ENCODE data around the gene NFIA.

NFIA gene

GRCh38 chr1:61370177-61370912, 288.0 kb downstream of the NFIA start:
- DNase-seq (ENCODE audit: low spot score): no peak

- DNase-seq (ENCODE audit: low spot score): no peak
Observed at GRCh38 chr1:61370913-61371279, 288.5 kb downstream of the NFIA start.

- no peak for DNase-seq (ENCODE audit: low spot score)
Observed at GRCh38 chr1:61372944-61373343, 290.6 kb downstream of the NFIA start.

- no peak for DNase-seq (ENCODE audit: low spot score)
Observed at GRCh38 chr1:61374156-61374555, 291.8 kb downstream of the NFIA start.

- DNase-seq (ENCODE audit: low spot score): no peak
Observed at GRCh38 chr1:61375082-61375880, 292.9 kb downstream of the NFIA start.

- no peak for DNase-seq (ENCODE audit: low spot score)
Observed at GRCh38 chr1:61376151-61376550, 293.8 kb downstream of the NFIA start.

- DNase-seq (ENCODE audit: low spot score): no peak
Observed at GRCh38 chr1:61377242-61377958, 295.0 kb downstream of the NFIA start.

GRCh38 chr1:61378494-61379180, 296.3 kb downstream of the NFIA start:
- DNase-seq (ENCODE audit: low spot score): no peak

- DNase-seq (ENCODE audit: low spot score): no peak
Observed at GRCh38 chr1:61379693-61380092, 297.3 kb downstream of the NFIA start.

GRCh38 chr1:61380561-61380960, 298.2 kb downstream of the NFIA start:
- DNase-seq (ENCODE audit: low spot score): no peak

GRCh38 chr1:61386323-61386722, 304.0 kb downstream of the NFIA start:
- DNase-seq (ENCODE audit: low spot score): no peak

GRCh38 chr1:61386770-61387169, 304.4 kb downstream of the NFIA start:
- DNase-seq (ENCODE audit: low spot score): no peak

GRCh38 chr1:61387829-61388228, 305.5 kb downstream of the NFIA start:
- no peak for DNase-seq (ENCODE audit: low spot score)

GRCh38 chr1:61388566-61388965, 306.2 kb downstream of the NFIA start:
- DNase-seq (ENCODE audit: low spot score): no peak

GRCh38 chr1:61389194-61389925, 307.0 kb downstream of the NFIA start:
- no peak for DNase-seq (ENCODE audit: low spot score)

GRCh38 chr1:61389926-61390845, 307.8 kb downstream of the NFIA start:
- no peak for DNase-seq (ENCODE audit: low spot score)

- no peak for DNase-seq (ENCODE audit: low spot score)
Observed at GRCh38 chr1:61391730-61392129, 309.4 kb downstream of the NFIA start.

GRCh38 chr1:61392409-61393242, 310.3 kb downstream of the NFIA start:
- DNase-seq (ENCODE audit: low spot score): no peak

GRCh38 chr1:61393575-61393974, 311.2 kb downstream of the NFIA start:
- no peak for DNase-seq (ENCODE audit: low spot score)
